Measurements from ENCODE around the gene LILRB4.
"Not testable (repeated sequence)": the region's sequence is repeated elsewhere in the genome, so short reads cannot be mapped to it uniquely, and the experiment has no call there.

LILRB4 gene

DNA sequence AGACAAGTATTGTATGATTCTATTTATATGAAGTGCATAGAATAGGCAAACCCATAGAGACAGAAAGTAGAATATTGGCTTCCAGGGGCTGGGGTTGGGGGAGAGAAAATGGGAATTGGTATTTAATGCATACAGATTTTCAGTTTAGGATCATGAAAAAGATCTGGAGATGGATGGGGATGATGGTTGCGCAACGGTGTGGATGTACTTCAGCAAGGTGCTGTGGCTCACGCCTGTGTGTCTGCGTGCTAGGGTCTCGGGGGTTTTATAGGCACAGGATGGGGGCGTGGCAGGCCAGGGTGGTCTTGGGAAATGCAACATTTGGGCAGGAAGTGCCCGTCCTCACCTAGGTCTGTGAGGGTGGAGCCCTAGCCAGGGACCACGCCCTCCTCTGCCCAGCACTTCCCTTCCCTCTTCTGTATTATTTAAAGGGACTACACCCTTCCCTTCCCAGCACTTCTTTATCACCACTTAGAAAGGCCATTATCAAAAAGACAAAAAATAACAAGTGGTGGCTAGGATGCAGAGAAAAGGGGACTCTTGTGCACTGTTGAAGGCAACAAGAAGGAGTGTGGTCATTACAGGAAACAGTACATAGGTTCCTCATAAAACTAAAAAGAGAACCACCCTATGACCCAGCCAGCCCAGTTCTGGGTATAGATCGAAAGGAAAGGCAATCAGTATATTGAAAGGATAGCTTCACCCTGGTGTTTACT lies 29.0 kb downstream of the LILRB4 start:
- ATAC-seq (replicated peaks) (no peak), DNase-seq (no peak)
- Mint-ChIP-seq H3K9me3 (peaks cover 0 to 5% of the 10 kb centered on the region in 2 donors), H3K27ac (no peak overlapping the region), H3K4me1 (peaks cover 6 to 8% of the 10 kb centered on the region in 2 donors), H3K27me3 (peaks cover 34 to 64% of the 10 kb centered on the region in 2 donors), H3K4me3 (no peak overlapping the region), H3K36me3 (no peaks in the 10 kb centered on the region)

DNA sequence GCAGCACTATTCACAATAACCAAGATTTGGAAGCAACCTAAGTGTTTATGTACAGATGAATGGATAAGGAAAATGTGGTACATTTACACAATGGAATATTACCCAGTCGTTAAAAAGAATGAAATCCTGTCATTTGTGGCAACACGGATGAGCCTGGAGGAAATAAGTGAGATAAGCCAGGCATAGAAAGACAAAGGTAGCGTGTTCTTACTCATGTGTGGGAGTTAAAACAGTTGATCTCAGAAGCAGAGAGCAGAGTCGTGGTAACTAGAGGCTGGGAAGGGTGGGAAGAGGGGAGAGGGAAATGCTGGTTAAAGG lies 29.5 kb downstream of the LILRB4 start:
- Mint-ChIP-seq H3K27me3 (peaks cover 33 to 63% of the 10 kb centered on the region in 2 donors), H3K27ac (no peak overlapping the region), H3K4me1 (peaks cover 6 to 8% of the 10 kb centered on the region in 2 donors), H3K9me3 (peaks cover 0 to 5% of the 10 kb centered on the region in 2 donors), H3K36me3 (no peaks in the 10 kb centered on the region), H3K4me3 (no peak overlapping the region)
- ATAC-seq (replicated peaks) (no peak), DNase-seq (no peak)

- Mint-ChIP-seq H3K27ac (no peak overlapping the region), H3K27me3 (peaks cover 39 to 71% of the 10 kb centered on the region in 2 donors), H3K9me3 (peaks cover 0 to 5% of the 10 kb centered on the region in 2 donors), H3K4me1 (peaks cover 6 to 8% of the 10 kb centered on the region in 2 donors), H3K4me3 (no peak overlapping the region), H3K36me3 (no peaks in the 10 kb centered on the region)
- no peak for ATAC-seq (replicated peaks)
- DNase-seq, result no peak
Observed at GRCh38 chr19:54694648-54695047, 31.9 kb downstream of the LILRB4 start.

- ATAC-seq (replicated peaks) (no peak), DNase-seq (no peak)
- Mint-ChIP-seq H3K27me3 (peaks cover 45 to 76% of the 10 kb centered on the region in 2 donors), H3K9me3 (peaks cover 0 to 5% of the 10 kb centered on the region in 2 donors), H3K4me1 (peaks cover 6 to 8% of the 10 kb centered on the region in 2 donors), H3K4me3 (no peak overlapping the region), H3K27ac (no peak overlapping the region), H3K36me3 (no peaks in the 10 kb centered on the region)
Observed at GRCh38 chr19:54696117-54696548, 33.3 kb downstream of the LILRB4 start.

DNA sequence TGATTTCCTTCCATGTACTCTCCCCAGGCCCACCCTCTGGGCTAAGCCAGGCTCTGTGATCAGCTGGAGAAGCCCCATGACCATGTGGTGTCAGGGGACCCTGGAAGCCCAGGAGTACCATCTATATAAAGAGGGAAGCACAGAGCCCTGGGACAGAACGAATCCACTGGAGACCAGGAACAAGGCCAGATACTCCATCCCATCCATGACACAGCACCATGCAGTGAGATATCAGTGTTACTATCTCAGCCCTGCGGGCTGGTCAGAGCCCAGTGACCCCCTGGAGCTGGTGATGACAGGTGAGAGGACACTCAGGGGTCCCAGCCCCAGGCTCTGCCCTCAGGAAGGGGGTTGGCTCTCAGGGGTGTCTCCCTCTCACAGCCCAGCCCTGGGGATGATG lies 34.0 kb downstream of the LILRB4 start:
- H3K4me1 Mint-ChIP-seq, result peaks cover 0 to 3% of the 10 kb centered on the region in 2 donors
- no peaks in the 10 kb centered on the region for H3K36me3 Mint-ChIP-seq
- peaks cover 45 to 76% of the 10 kb centered on the region in 2 donors for H3K27me3 Mint-ChIP-seq
- H3K4me3 Mint-ChIP-seq, result no peak overlapping the region
- no peak overlapping the region for H3K27ac Mint-ChIP-seq
- peaks cover 0 to 3% of the 10 kb centered on the region in 2 donors for H3K9me3 Mint-ChIP-seq
- ATAC-seq (replicated peaks) (no peak), DNase-seq (no peak)

GRCh38 chr19:54697716-54698115 lies 34.9 kb downstream of the LILRB4 start:
- not testable (repeated sequence) for H3K4me1 Mint-ChIP-seq; H3K36me3 Mint-ChIP-seq; H3K9me3 Mint-ChIP-seq; H3K27ac Mint-ChIP-seq; H3K4me3 Mint-ChIP-seq; ATAC-seq (replicated peaks); DNase-seq
- H3K27me3 Mint-ChIP-seq, result peaks cover 40 to 71% of the 10 kb centered on the region in 2 donors

DNA sequence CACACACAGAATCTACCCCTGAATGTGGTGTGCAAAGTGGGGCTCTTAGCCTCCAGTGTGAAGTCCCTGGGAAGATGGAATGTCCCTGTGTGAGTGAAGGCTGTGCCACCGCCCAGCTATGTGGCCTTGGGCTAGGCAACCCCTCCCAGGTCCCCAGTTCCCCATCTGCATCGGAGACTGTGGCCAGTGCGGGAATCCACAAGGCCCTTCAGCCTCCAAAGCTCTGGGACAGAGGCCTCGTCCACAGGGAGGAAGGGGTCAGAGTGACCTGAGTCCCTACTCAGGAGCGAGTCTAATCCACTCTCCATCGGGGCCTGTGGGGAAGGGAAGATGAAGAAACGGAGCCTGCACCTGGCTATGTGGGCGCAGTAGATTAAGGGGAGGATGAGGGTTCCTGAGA lies 42.1 kb downstream of the LILRB4 start:
- DNase-seq (no peak), ATAC-seq (replicated peaks) (no peak)
- peaks cover 0 to 3% of the 10 kb centered on the region in 2 donors for H3K4me1 Mint-ChIP-seq
- H3K27me3 Mint-ChIP-seq, result peaks cover 27 to 43% of the 10 kb centered on the region in 2 donors
- H3K36me3 Mint-ChIP-seq, result no peaks in the 10 kb centered on the region
- H3K9me3 Mint-ChIP-seq, result no peaks in the 10 kb centered on the region
- H3K4me3 Mint-ChIP-seq, result no peak overlapping the region
- H3K27ac Mint-ChIP-seq, result peak overlapping the region; percentile 63

- no peaks in the 10 kb centered on the region for H3K36me3 Mint-ChIP-seq
- no peak overlapping the region for H3K27ac Mint-ChIP-seq
- ATAC-seq (replicated peaks) (no peak), DNase-seq (no peak)
- H3K4me3 Mint-ChIP-seq, result no peak overlapping the region
- H3K27me3 Mint-ChIP-seq, result peaks cover 17 to 27% of the 10 kb centered on the region in 2 donors
- no peaks in the 10 kb centered on the region for H3K9me3 Mint-ChIP-seq
- H3K4me1 Mint-ChIP-seq, result peaks cover 5 to 7% of the 10 kb centered on the region in 2 donors
Observed at GRCh38 chr19:54707962-54708361, 45.2 kb downstream of the LILRB4 start.

DNA sequence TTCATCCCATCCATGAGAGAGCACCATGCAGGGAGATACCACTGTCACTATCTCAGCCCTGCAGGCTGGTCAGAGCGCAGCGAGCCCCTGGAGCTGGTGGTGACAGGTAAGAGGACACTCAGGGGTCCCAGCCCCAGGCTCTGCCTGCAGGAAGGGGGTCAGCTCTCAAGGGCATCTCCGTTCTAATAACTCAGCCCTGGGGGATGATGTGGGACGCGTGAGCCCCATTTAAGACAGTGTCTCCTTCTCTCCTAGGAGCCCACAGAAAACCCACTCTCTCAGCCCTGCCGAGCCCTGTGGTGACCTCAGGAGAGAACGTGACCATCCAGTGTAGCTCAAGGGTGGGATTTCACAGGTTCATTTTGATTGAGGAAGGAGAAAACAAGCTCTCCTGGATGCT lies 46.0 kb downstream of the LILRB4 start:
- no peak for DNase-seq
- no peak for ATAC-seq (replicated peaks)
- H3K9me3 Mint-ChIP-seq, result no peaks in the 10 kb centered on the region
- H3K4me3 Mint-ChIP-seq, result no peak overlapping the region
- H3K27me3 Mint-ChIP-seq, result peaks cover 24 to 33% of the 10 kb centered on the region in 2 donors
- H3K4me1 Mint-ChIP-seq, result peaks cover 5 to 7% of the 10 kb centered on the region in 2 donors
- no peak overlapping the region for H3K27ac Mint-ChIP-seq
- no peaks in the 10 kb centered on the region for H3K36me3 Mint-ChIP-seq

GRCh38 chr19:54709212-54709948 lies 46.6 kb downstream of the LILRB4 start:
- H3K9me3 Mint-ChIP-seq, result no peaks in the 10 kb centered on the region
- DNase-seq, result no peak
- peaks cover 20 to 33% of the 10 kb centered on the region in 2 donors for H3K27me3 Mint-ChIP-seq
- no peaks in the 10 kb centered on the region for H3K36me3 Mint-ChIP-seq
- peaks cover 5 to 7% of the 10 kb centered on the region in 2 donors for H3K4me1 Mint-ChIP-seq
- H3K27ac Mint-ChIP-seq, result no peak overlapping the region
- no peak for ATAC-seq (replicated peaks)
- no peak overlapping the region for H3K4me3 Mint-ChIP-seq

- ATAC-seq (replicated peaks); H3K4me3 Mint-ChIP-seq; H3K36me3 Mint-ChIP-seq; H3K4me1 Mint-ChIP-seq; H3K9me3 Mint-ChIP-seq; H3K27ac Mint-ChIP-seq; DNase-seq: not testable (repeated sequence)
- H3K27me3 Mint-ChIP-seq, result peaks cover 17 to 32% of the 10 kb centered on the region in 2 donors
Observed at GRCh38 chr19:54709956-54710355, 47.2 kb downstream of the LILRB4 start.

All from stimulated activated naive B cell treated with anti-CD40 and anti-IgM and Interleukin-4, amounts not matched to agents 10 μg/mL and 1 μg/mL and 100 μg/mL, for 72 hours (primary cell).